GM19463 (cell line): ENCODE measurements around the gene ADISSP.

Experiments
- ATAC-seq: cut with Tn5 transposase; IDR thresholded peaks from one replicate; pipeline ENCODE4 v1.9.1; 2021; ENCODE audit warnings: mild to moderate bottlenecking, moderate library complexity; ENCODE audit not compliant: unreplicated experiment

The ADISSP gene

DNA sequence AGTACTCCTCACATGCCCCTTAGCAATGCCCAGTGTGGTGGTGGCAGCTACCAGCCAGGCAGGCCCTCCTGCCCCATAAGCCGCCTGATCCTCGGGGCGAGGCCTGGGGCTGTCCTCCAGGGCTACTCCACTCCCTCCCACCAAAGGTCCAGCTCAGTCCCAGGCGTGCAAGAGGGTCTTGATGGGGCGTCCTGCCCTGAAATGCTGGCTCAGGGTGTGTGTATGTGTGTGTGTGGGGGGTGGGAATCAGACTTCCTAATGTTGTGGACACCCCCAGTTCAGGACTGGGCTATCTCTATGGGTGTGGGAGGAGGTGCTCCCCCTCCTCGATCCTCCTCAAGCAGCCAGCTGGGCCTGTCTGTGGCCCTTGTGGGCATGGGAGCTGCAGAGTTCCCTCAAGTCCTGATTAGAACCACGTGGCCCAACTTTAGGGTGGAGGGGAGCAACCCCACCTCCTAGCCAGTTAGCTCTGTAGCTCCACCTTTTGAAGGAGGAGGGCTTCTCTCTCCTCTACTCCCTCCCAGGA is 27.6 kb downstream of the ADISSP start:
- ATAC-seq = no peak

- ATAC-seq = no peak
These were observed 28.3 kb downstream of the ADISSP start for GRCh38 chr20:3739054-3739925.

DNA sequence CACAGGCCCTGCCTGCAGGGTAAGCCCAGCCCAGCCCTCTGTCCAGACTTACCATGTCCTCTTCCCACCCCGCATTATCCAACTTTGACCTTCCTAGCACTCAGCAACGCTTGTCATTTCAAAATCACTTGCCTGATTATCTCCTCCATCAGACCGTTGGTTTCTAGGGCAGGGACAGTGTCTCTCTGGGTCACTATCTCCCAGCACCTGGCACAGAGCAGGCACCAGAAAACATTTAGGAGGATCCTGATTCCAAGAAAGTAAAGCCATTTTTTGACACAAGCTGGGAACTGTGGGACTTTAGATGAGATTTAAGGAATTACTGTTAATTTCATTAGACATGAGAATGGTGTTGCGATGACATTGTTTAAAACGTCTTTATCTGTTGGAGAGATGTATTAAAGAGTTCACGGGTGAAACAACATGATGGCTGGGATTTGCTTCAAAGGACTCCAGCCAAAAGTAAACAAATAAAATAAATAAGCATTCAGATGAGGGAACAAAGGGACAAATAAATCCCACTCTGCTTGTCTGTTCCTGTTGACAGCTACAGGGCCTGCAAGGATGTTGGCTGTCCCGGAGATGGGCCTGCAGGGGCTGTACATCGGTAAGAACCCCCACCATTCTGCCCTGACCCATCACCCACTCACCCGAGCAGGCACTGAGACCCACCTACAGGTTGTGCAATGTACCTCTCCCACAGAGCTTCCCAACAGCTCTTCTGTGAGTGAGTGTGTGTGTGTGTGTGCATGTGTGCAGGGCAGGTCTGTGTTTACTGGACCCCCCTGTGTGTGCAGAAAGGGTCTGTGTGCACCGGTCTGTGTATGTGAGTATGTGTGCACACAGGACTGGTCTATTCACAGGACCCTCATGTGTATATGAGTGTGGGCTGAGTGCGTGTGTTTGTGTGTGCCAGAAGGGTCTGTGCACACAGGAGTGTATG is 29.2 kb downstream of the ADISSP start:
- ATAC-seq = no peak

DNA sequence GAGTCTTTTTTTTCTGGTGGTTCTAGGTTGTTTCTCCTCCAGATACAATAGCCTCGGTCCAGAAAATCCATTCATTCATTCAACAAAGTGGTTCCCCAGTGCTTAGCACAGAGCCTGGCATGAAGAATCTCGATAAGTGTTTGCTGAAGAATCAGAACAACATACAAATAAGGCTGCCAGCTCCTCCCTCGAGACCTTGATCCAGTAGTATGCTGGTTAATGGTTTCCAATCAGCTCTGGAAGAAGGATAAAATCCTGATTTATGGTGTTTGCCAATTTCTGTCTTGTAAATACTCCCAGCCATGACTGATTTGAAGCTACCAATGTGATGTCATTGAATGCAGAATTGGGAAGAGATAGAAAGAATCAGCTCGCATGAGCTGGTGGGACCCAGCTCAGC is 31.8 kb downstream of the ADISSP start:
- no peak for ATAC-seq

DNA sequence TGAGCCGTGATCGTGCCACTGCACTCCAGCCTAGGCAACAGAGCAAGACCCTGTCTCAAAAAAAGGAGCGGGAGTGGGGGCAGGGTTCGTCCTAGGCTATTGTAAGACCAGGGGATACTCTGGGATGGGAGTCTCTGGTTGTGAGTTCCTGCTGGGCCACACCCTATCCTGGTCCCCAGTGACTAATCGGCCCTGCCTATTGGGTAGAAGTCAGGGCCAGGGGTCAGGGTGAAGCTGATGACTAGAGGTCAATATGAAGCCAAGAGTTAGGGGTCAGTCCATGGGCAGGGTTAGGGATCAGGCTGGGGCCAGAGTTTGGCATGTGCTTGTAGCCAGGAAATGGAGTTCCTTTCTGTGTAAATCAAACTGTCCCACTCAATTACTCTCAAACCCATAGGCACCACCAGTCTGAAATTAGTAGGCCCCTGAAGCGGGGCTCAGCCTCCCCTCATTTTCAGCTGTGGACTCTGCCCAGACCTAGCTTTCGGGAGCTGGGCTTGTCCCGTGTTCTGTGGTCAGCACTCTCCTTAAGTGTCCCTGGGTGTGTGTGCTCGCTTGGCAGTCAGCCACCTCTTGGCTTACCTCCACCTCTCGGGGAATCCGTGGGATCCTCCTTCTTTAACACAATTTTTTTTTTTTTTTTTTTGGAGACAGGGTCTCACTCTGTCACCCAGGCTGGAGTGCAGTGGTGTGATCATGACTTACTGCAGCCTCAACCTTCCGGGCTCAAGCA is 33.3 kb downstream of the ADISSP start:
- ATAC-seq = no peak

GRCh38 chr20:3733119-3733995 is 34.2 kb downstream of the ADISSP start:
- no peak for ATAC-seq

GRCh38 chr20:3732327-3733118 is 35.0 kb downstream of the ADISSP start, which contains the start of gene HSPA12B:
Gene HSPA12B (plus strand): TSS chr20:3732685. CDS start chr20:3738675, 5,990 bp downstream.
- no peak for ATAC-seq

DNA sequence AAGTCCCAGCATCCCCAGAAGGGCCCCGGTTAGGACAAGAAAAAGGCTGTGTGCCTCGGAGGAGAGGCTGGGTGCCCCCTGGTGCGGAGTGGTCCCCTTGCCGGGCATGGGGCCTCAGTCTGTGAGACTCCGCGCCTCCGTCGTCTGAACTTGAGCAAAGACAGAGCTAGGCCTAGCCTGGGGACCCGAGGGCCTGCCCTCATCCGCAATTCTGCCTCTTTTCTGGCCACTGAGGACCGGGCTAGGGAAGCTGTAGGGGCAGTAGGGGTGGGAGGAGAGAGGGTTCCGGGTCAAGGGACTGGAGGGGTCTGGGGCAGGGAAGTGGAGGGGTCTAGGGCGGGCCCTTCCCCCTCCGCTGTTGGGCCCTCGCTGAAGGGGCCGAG is 35.6 kb downstream of the ADISSP start:
- ATAC-seq = no peak

- no peak for ATAC-seq
These were observed 36.5 kb downstream of the ADISSP start for GRCh38 chr20:3730803-3731672.

DNA sequence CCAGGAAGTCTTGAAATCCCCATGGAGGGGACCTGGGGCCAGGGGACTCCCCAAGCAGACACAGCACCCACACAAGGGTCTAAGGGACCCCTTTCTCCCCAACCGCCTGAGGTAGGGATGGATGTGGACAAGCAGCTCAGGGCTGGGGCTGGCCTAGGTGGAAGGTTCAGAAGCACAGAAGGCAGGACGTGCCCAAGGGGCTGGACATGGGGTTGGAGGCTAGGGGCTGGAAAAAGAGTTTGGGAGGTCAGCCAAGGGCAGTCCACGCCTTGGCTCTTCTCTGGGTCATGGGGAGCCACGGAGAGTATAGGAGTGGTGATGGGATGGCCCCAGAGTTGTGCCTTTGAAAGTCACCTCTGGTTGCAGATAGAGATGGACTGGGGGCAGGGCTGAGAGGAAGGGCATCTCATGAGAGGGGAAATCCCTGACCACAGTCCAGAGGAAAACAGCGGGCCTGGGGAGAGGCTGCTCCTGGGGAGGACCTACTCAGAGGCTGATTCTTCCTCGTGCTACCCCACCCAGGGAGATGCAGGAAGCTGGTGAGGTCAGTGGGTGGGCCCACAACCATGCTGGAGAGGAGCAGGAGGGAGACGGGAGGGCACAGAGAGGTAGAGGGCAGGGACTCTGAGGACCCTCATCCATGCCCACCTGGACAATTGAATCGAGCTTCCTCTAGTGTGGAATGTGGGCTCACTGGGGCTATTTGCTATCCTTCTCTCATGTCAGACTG is 37.6 kb downstream of the ADISSP start:
- no peak for ATAC-seq

- ATAC-seq = no peak
These were observed 38.2 kb downstream of the ADISSP start for GRCh38 chr20:3729378-3729777.

DNA sequence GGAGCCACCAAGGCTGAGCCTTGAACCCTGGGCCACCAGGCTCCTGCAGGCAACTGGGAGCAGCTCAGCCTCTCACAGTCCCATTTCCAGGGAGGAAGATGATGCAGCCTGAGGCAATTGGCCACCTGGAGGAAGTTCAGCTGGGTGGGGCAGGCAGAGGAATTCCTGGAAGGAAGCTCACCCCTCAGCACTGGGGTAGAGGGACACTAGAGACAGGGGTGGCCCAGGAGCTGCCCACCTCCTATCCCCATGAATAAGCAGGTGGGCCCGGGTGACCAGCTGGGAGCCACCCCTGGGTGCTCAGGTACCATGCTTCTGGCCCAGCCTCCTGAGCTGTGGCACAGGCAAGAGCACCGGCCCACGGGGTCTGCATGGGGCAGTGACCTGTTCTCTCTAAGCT is 38.7 kb downstream of the ADISSP start:
- ATAC-seq = no peak

GRCh38 chr20:3728354-3728753 is 39.2 kb downstream of the ADISSP start:
- ATAC-seq = no peak

- ATAC-seq = no peak
These were observed 40.0 kb downstream of the ADISSP start for GRCh38 chr20:3727401-3728021.

GRCh38 chr20:3724356-3724755 is 43.2 kb downstream of the ADISSP start:
- no peak for ATAC-seq

GRCh38 chr20:3723284-3723683 is 44.3 kb downstream of the ADISSP start:
- ATAC-seq = no peak

DNA sequence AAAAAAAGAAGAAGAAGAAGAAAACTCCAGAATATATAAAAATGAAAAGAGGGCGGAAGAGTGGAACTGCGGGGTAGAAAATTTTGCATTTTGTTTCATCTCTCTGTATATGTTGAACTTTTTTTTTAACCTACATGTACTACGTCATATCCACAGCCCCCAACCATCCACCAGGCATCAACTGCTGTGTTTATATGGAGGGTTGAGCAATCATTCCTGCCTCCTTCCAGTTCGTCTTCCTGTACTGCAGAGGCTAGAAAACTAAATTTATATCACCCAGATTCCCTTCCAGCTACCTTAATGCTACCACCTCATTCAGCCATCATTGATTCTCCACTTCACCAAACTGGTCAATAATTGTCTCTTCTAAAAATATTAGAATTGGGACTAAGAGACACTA is 45.6 kb downstream of the ADISSP start:
- no peak for ATAC-seq
